GM23338 (cell line): ENCODE data around the gene PNPT1. TPM values are rescaled to one million over a fixed set of nuclear protein-coding genes. Genes with fewer than 3 reads are reported as not detected.
A peak's percentile ranks its signal among the peaks of the same experiment; 100 is the strongest.

Experiments
- ATAC-seq: fragments of 200-7000 bp; cut with Tn5 transposase; 3 replicates; pipeline ENCODE4 v1.9.1; 2020
- DNase-seq: peaks from one replicate; pipeline ENCODE4 v3.0.0-alpha.2; 2015; ENCODE audit warnings: low spot score
- H2AFZ ChIP-seq: fragments of 200-600 bp; sonication (generic); 2 replicates; pipeline ENCODE4 v1.8.0; 2016; ENCODE audit warnings: antibody characterized with exemption, mild to moderate bottlenecking, moderate library complexity
- H3F3A ChIP-seq: fragments of 200-600 bp; sonication (generic); replicated peaks from 2 replicates; pipeline ENCODE4 v1.8.0; 2017; ENCODE audit warnings: antibody characterized with exemption, mixed run types, low read depth
- H3K27ac ChIP-seq: fragments of 200-600 bp; sonication (generic); 2 replicates; pipeline ENCODE4 v1.6.1; 2016; ENCODE audit warnings: low read depth
- H3K27me3 ChIP-seq: fragments of 200-600 bp; sonication (generic); 2 replicates; pipeline ENCODE4 v1.8.0; 2016; ENCODE audit warnings: mild to moderate bottlenecking, mixed run types, moderate library complexity; ENCODE audit not compliant: insufficient read depth
- H3K36me3 ChIP-seq: fragments of 200-600 bp; sonication (generic); 2 replicates; pipeline ENCODE4 v1.8.0; 2016; ENCODE audit warnings: mild to moderate bottlenecking; ENCODE audit not compliant: insufficient read depth
- H3K4me1 ChIP-seq: fragments of 200-600 bp; sonication (generic); 2 replicates; pipeline ENCODE4 v1.8.0; 2016; ENCODE audit warnings: mild to moderate bottlenecking, moderate library complexity; ENCODE audit not compliant: insufficient read depth
- H3K4me2 ChIP-seq: fragments of 200-600 bp; sonication (generic); 2 replicates; pipeline ENCODE4 v1.7.1; 2017; ENCODE audit warnings: mixed run types
- H3K4me3 ChIP-seq: fragments of 200-600 bp; sonication (generic); 2 replicates; pipeline ENCODE4 v1.6.1; 2016; ENCODE audit warnings: mixed run types
- H3K79me2 ChIP-seq: fragments of 200-600 bp; sonication (generic); replicated peaks from 2 replicates; pipeline ENCODE4 v1.8.0; 2017; ENCODE audit warnings: mild to moderate bottlenecking; ENCODE audit not compliant: insufficient read depth
- H3K9me2 ChIP-seq: fragments of 200-600 bp; sonication (generic); 2 replicates; pipeline ENCODE4 v1.8.0; 2017; ENCODE audit not compliant: insufficient read depth
- H4K20me1 ChIP-seq: fragments of 200-600 bp; sonication (generic); replicated peaks from 2 replicates; pipeline ENCODE4 v1.8.0; 2017; ENCODE audit warnings: mild to moderate bottlenecking; ENCODE audit not compliant: insufficient read depth
- H3K27ac Mint-ChIP-seq: 2 replicates; pipeline ENCODE4 v1.8.0; 2020; ENCODE audit warnings: inconsistent platforms, mild to moderate bottlenecking, moderate library complexity, mixed read lengths
- H3K27me3 Mint-ChIP-seq: 3 replicates; pipeline ENCODE4 v1.8.0; 2022; ENCODE audit warnings: low read depth, mild to moderate bottlenecking, moderate library complexity, mixed read lengths, inconsistent platforms; ENCODE audit not compliant: insufficient read depth, poor library complexity
- H3K36me3 Mint-ChIP-seq: 3 replicates; pipeline ENCODE4 v1.8.0; 2021; ENCODE audit warnings: low read depth, mild to moderate bottlenecking, inconsistent platforms, moderate library complexity, mixed read lengths
- H3K4me1 Mint-ChIP-seq: 3 replicates; pipeline ENCODE4 v1.8.0; 2020; ENCODE audit warnings: mild to moderate bottlenecking, inconsistent platforms, mixed read lengths
- H3K4me3 Mint-ChIP-seq: 3 replicates; pipeline ENCODE4 v1.8.0; 2021; ENCODE audit warnings: moderate library complexity, mild to moderate bottlenecking, inconsistent platforms, mixed read lengths
- H3K9me3 Mint-ChIP-seq: 3 replicates; pipeline ENCODE4 v1.8.0; 2020; ENCODE audit warnings: moderate library complexity, mild to moderate bottlenecking, inconsistent platforms, mixed read lengths
- CREB1 ChIP-seq: fragments of 250-450 bp; sonication (Bioruptor Pico); IDR thresholded peaks from 2 replicates; pipeline ENCODE4 v1.5.0; 2020; ENCODE audit warnings: low read depth, mild to moderate bottlenecking, moderate library complexity
- CTCF ChIP-seq, 2 experiments: fragments of 200-600 bp in 1 of 2; sonication (generic) in 1 of 2; conservative IDR thresholded peaks; 2 replicates each; pipeline versions ENCODE4 v1.5.1 to v1.6.1; 2016 to 2017; ENCODE audit warnings: antibody characterized with exemption in 2 of 2, low read depth in 2 of 2, mild to moderate bottlenecking in 2 of 2, moderate library complexity in 1 of 2
- ETS1 ChIP-seq: IDR thresholded peaks from 2 replicates; pipeline ENCODE4 v1.6.1; 2016; ENCODE audit warnings: antibody characterized with exemption
- EZH2 ChIP-seq: fragments of 200-600 bp; sonication (generic); IDR thresholded peaks from one replicate; pipeline ENCODE4 v1.8.0; 2017; ENCODE audit warnings: antibody characterized with exemption, mild to moderate bottlenecking, low read depth; ENCODE audit not compliant: unreplicated experiment
- JUNB ChIP-seq: IDR thresholded peaks from one replicate; pipeline ENCODE4 v1.6.1; 2016; ENCODE audit warnings: antibody characterized with exemption; ENCODE audit not compliant: unreplicated experiment
- NANOG ChIP-seq: IDR thresholded peaks from 2 replicates; pipeline ENCODE4 v1.6.1; 2016; ENCODE audit warnings: antibody characterized with exemption, borderline replicate concordance
- POLR2AphosphoS5 ChIP-seq: IDR thresholded peaks from 2 replicates; pipeline ENCODE4 v1.6.1; 2016; ENCODE audit warnings: antibody characterized with exemption, low read depth
- STAT1 ChIP-seq: IDR thresholded peaks from one replicate; pipeline ENCODE4 v1.6.1; 2016; ENCODE audit warnings: antibody characterized with exemption; ENCODE audit not compliant: unreplicated experiment
- ZNF114 ChIP-seq: fragments of 250-450 bp; sonication (Bioruptor Pico); IDR thresholded peaks from 2 replicates; pipeline ENCODE4 v1.5.0; 2020; ENCODE audit warnings: mild to moderate bottlenecking, moderate library complexity
- ZNF331 ChIP-seq: fragments of 250-450 bp; sonication (Bioruptor Pico); IDR thresholded peaks from 2 replicates; pipeline ENCODE4 v1.5.0; 2020; ENCODE audit warnings: low read depth, mild to moderate bottlenecking, moderate library complexity
- long read RNA-seq: library from polyadenylated mRNA; unstranded; transcript quantifications from one replicate; pipeline ENCODE4 v2.0.0, GENCODE V29; 2020; ENCODE audit not compliant: unreplicated experiment
- polyA plus RNA-seq: library from polyadenylated mRNA; unstranded; fragments of >200 nt; fragmentation: Nextera tagmentation; extraction: Ambion mirVana; gene quantifications from 2 replicates; pipeline ENCODE4 v1.2.1, GENCODE V29; 2016
- total RNA-seq: library from RNA; depleted of rRNA; stranded (reverse); fragments of >200 nt; shearing (Covaris generic); gene quantifications from 2 replicates; pipeline ENCODE4 v1.2.3, GENCODE V29; 2014; rRNA removed
- TF ChIP-seq, protein P1 (sequence below): IDR thresholded peaks from one replicate; pipeline ENCODE4 v1.6.1; 2018; ENCODE audit warnings: antibody characterized with exemption; ENCODE audit not compliant: unreplicated experiment
- TF ChIP-seq, protein P2 (sequence below): fragments of 250-450 bp; sonication (Bioruptor Pico); IDR thresholded peaks from 2 replicates; pipeline ENCODE4 v1.5.0; 2020; ENCODE audit warnings: mild to moderate bottlenecking, moderate library complexity

Gene PNPT1
- total RNA-seq = 34.6 and 41.2 TPM in 2 replicates
- polyA plus RNA-seq = 21.4 and 31.1 TPM in 2 replicates
- long read RNA-seq, full-length matches to known transcripts = 18 of 34 reads
- long read RNA-seq, partial matches to known transcripts = 8 of 34 reads
- long read RNA-seq, other reads (novel, unspliced or antisense) = 8 of 34 reads

DNA sequence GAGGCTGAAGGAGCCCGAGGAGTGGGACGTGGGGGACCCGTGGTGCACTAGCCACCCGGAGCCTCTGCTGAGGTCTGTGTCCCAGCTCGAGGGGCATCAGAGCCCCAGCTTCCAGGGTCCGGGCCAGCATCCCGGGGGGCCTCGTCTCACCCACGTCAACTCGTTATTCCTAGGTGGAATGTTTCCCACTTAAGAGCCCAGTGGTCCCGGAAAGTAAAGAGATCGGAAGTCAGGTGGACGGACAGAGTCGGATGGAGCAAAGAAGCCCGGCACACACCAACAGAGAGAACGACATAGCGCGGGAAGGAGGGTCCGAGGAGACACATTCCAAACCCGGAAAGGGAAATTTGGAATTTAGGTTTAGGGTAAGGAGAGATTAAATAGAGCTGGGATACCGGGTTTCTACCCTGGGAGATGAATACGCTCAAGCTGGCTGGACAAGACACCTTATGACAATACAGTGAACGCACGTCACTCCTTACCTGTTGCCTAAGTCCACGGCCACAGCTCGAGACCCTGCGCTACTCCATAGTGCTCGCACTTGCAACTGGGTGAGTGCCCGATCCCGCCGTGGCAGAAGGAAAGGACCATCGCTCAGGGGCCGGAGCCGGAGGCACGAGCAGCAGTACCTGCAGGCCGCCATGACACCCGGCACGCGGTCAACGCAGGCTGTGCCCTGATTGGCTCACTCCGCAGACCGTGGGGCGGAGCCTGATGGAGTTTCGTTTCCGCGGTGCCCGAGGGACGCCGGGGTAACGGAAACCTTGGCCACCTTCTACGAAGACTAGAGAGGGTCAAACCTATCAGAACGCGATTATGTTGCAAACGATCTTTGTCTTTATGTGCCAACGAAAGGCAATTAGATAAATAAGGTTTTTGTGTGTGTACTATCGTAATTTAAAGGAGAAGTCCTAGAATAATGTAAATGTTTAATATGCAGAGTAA, at the start of gene PNPT1:
TSS of gene PNPT1 (minus strand) at position 664 of the 945 bp plus-strand sequence. CDS start at position 643, 21 bp downstream.
- Mint-ChIP-seq H3K27ac (peak within 1 kb of the TSS; percentile 98), H3K4me1 (peaks cover 10% of the 10 kb centered on the region), H3K36me3 (peaks cover 15% of the 10 kb centered on the region), H3K27me3 (peaks cover 2% of the 10 kb centered on the region), H3K4me3 (peak within 1 kb of the TSS; percentile 87), H3K9me3 (no peaks in the 10 kb centered on the region)
- no peaks in the 10 kb centered on the region for H3K27me3 ChIP-seq
- H3K4me1 ChIP-seq = peaks cover 9% of the 10 kb centered on the region
- peak within 1 kb of the TSS; percentile 85 for H2AFZ ChIP-seq
- no peaks in the 10 kb centered on the region for H3F3A ChIP-seq
- H4K20me1 ChIP-seq = peaks cover 16% of the 10 kb centered on the region; the same call in 1 of the 2 replicates
- H3K27ac ChIP-seq = peak within 1 kb of the TSS; percentile 39
- peak within 1 kb of the TSS; percentile 82 for H3K4me3 ChIP-seq
- no peaks in the 10 kb centered on the region for H3K9me2 ChIP-seq
- peaks cover 51% of the 10 kb centered on the region for H3K79me2 ChIP-seq
- H3K4me2 ChIP-seq = peak within 1 kb of the TSS; percentile 80
- ATAC-seq (peak; percentile 100), DNase-seq (peak; percentile 96)
- H3K36me3 ChIP-seq = peaks cover 7% of the 10 kb centered on the region; the same call in 1 of the 2 replicates
- peak; percentile 85 for TF ChIP-seq POLR2AphosphoS5
- no peak for TF ChIP-seq EZH2
- TF ChIP-seq NANOG = no peak
- TF ChIP-seq CREB1 (CRISPR knock-in tag) = peak; percentile 68; the same call in 1 of the 2 replicates
- TF ChIP-seq, protein P1, sequence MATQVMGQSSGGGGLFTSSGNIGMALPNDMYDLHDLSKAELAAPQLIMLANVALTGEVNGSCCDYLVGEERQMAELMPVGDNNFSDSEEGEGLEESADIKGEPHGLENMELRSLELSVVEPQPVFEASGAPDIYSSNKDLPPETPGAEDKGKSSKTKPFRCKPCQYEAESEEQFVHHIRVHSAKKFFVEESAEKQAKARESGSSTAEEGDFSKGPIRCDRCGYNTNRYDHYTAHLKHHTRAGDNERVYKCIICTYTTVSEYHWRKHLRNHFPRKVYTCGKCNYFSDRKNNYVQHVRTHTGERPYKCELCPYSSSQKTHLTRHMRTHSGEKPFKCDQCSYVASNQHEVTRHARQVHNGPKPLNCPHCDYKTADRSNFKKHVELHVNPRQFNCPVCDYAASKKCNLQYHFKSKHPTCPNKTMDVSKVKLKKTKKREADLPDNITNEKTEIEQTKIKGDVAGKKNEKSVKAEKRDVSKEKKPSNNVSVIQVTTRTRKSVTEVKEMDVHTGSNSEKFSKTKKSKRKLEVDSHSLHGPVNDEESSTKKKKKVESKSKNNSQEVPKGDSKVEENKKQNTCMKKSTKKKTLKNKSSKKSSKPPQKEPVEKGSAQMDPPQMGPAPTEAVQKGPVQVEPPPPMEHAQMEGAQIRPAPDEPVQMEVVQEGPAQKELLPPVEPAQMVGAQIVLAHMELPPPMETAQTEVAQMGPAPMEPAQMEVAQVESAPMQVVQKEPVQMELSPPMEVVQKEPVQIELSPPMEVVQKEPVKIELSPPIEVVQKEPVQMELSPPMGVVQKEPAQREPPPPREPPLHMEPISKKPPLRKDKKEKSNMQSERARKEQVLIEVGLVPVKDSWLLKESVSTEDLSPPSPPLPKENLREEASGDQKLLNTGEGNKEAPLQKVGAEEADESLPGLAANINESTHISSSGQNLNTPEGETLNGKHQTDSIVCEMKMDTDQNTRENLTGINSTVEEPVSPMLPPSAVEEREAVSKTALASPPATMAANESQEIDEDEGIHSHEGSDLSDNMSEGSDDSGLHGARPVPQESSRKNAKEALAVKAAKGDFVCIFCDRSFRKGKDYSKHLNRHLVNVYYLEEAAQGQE = no peak
- TF ChIP-seq STAT1 = no peak
- TF ChIP-seq, protein P2, sequence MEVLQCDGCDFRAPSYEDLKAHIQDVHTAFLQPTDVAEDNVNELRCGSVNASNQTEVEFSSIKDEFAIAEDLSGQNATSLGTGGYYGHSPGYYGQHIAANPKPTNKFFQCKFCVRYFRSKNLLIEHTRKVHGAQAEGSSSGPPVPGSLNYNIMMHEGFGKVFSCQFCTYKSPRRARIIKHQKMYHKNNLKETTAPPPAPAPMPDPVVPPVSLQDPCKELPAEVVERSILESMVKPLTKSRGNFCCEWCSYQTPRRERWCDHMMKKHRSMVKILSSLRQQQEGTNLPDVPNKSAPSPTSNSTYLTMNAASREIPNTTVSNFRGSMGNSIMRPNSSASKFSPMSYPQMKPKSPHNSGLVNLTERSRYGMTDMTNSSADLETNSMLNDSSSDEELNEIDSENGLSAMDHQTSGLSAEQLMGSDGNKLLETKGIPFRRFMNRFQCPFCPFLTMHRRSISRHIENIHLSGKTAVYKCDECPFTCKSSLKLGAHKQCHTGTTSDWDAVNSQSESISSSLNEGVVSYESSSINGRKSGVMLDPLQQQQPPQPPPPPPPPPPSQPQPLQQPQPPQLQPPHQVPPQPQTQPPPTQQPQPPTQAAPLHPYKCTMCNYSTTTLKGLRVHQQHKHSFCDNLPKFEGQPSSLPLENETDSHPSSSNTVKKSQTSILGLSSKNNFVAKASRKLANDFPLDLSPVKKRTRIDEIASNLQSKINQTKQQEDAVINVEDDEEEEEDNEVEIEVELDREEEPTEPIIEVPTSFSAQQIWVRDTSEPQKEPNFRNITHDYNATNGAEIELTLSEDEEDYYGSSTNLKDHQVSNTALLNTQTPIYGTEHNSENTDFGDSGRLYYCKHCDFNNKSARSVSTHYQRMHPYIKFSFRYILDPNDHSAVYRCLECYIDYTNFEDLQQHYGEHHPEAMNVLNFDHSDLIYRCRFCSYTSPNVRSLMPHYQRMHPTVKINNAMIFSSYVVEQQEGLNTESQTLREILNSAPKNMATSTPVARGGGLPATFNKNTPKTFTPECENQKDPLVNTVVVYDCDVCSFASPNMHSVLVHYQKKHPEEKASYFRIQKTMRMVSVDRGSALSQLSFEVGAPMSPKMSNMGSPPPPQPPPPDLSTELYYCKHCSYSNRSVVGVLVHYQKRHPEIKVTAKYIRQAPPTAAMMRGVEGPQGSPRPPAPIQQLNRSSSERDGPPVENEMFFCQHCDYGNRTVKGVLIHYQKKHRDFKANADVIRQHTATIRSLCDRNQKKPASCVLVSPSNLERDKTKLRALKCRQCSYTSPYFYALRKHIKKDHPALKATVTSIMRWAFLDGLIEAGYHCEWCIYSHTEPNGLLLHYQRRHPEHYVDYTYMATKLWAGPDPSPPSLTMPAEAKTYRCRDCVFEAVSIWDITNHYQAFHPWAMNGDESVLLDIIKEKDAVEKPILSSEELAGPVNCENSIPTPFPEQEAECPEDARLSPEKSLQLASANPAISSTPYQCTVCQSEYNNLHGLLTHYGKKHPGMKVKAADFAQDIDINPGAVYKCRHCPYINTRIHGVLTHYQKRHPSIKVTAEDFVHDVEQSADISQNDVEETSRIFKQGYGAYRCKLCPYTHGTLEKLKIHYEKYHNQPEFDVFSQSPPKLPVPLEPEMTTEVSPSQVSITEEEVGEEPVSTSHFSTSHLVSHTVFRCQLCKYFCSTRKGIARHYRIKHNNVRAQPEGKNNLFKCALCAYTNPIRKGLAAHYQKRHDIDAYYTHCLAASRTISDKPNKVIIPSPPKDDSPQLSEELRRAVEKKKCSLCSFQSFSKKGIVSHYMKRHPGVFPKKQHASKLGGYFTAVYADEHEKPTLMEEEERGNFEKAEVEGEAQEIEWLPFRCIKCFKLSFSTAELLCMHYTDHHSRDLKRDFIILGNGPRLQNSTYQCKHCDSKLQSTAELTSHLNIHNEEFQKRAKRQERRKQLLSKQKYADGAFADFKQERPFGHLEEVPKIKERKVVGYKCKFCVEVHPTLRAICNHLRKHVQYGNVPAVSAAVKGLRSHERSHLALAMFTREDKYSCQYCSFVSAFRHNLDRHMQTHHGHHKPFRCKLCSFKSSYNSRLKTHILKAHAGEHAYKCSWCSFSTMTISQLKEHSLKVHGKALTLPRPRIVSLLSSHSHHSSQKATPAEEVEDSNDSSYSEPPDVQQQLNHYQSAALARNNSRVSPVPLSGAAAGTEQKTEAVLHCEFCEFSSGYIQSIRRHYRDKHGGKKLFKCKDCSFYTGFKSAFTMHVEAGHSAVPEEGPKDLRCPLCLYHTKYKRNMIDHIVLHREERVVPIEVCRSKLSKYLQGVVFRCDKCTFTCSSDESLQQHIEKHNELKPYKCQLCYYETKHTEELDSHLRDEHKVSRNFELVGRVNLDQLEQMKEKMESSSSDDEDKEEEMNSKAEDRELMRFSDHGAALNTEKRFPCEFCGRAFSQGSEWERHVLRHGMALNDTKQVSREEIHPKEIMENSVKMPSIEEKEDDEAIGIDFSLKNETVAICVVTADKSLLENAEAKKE (CRISPR knock-in tag) = no peak
- peak; percentile 65; the same call in 1 of the 2 replicates for TF ChIP-seq ETS1
- TF ChIP-seq ZNF331 (CRISPR knock-in tag) = no peak
- no peak for TF ChIP-seq CTCF (conservative IDR thresholded peaks at IDR 0.05; ENCODE audit: low read depth in 2 of 2)
- TF ChIP-seq ZNF114 (CRISPR knock-in tag) = no peak
- no peak for TF ChIP-seq JUNB
